GM12873 (cell line): ENCODE measurements around the gene TAGLN.

Experiments
- TF ChIP-seq, protein P1 (sequence below): IDR thresholded peaks from 2 replicates; pipeline ENCODE4 v1.5.1; 2012; ENCODE audit warnings: low read depth, mild to moderate bottlenecking, moderate library complexity, low read length, control low read depth; ENCODE audit not compliant: insufficient read depth; ENCODE audit errors: missing control alignments

The TAGLN gene

DNA sequence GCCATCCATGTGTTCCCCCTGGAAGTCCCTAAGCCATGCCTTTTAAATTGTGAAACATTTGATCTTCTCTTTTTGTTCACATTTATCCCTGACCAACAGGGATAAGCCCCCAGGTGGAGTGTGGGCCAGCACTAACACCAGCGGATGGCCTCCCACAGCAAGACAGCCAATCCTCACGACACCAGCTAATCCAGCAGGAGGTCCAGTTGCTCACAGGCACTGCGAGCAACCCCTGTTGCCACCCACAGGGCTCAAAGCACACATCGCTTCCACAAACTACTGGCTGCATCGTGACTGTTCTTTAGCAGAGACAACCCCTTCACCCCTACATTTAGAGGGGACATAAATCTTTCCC lies 30.7 kb downstream of the TAGLN start:
- TF ChIP-seq, protein P1, sequence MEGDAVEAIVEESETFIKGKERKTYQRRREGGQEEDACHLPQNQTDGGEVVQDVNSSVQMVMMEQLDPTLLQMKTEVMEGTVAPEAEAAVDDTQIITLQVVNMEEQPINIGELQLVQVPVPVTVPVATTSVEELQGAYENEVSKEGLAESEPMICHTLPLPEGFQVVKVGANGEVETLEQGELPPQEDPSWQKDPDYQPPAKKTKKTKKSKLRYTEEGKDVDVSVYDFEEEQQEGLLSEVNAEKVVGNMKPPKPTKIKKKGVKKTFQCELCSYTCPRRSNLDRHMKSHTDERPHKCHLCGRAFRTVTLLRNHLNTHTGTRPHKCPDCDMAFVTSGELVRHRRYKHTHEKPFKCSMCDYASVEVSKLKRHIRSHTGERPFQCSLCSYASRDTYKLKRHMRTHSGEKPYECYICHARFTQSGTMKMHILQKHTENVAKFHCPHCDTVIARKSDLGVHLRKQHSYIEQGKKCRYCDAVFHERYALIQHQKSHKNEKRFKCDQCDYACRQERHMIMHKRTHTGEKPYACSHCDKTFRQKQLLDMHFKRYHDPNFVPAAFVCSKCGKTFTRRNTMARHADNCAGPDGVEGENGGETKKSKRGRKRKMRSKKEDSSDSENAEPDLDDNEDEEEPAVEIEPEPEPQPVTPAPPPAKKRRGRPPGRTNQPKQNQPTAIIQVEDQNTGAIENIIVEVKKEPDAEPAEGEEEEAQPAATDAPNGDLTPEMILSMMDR: no peak

DNA sequence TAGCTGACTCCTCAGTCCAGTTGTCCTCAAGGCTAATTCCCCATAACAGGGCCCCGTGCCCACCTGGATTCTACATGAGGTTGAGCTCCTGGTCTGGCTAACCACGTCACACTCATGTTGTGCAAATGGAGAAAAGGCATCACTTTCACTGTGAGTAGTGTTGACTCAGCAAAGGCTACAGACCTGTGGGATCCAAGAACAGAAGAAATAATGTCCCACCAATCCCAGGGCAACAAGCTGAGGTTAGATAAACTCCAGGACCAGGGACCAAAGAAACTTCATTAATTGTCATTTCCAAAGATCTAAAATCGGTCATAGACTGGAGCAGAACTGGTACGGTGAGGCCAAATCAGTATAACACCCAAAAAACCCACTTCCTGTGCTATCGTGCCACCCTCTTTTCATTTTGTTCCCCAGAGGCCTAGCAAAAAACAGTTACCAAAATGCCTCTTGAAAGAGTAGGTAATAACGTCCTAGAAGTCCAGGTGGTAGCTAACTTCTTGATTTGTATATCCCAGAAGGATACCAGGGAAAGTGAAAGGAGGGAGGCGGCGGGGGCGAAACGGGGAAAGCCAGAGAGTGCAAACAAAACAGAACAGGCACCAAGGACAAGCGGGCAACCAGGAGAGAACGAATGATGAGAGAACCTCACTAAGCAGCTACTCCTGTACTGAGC lies 31.3 kb downstream of the TAGLN start:
- TF ChIP-seq, protein P1: no peak

DNA sequence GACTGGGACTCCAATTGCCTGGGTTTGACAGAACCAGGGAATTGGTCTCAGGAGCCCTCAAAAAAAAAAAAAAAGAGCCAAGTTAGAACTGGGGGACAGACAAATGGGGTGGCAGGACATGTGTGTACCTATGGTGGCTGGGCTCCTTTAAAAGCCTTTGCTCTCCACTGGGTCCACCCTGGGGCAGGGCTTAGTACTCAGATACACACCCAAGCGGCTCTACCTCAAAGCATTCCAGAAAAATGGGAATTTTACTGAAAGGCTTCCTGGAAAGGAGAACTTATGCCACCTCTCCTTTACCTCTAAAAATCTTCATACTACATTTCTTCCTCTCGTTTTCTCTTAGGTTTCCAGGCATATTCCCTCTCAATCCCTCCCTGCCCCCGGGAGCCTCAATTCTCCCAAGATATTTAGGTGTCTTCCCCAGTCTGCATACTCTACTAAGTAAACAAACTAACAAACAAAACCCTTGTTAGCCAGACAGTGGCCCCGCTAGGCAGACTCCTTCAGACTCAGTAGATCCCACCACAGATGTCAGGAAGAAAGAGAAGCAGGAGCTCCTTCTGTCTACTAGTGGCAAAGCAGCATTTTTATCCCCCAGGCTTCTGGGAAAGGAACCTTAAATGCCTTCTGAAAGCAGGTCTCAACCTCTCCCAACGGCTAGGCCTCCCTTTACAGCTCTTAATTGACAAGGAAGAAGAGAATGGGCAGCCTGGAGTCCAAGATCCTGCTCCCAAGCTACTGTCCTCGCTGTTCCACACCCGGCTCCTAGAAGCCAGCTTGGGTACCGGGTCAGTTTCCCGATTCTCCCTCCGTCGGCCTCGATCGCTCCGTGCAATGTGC lies 32.0 kb downstream of the TAGLN start:
- TF ChIP-seq, protein P1: no peak

DNA sequence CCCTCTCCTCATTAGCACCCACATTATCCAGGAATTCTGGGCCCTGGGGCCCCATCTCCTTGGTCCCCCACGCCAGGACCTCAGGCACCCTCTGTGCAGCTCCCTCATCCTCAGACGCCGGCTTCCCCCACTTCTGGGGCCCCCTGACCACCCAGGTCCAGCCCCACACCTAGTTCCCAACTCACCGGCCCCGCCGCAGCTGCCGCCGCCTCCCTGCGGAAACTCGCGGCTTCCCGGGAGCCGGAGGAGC lies 32.6 kb downstream of the TAGLN start, which contains the start of gene PCSK7:
PCSK7 (minus strand) TSS at position 232 of the 250 bp plus-strand sequence. CDS start 2,229 bp downstream, outside the sequence.
- TF ChIP-seq, protein P1: no peak

DNA sequence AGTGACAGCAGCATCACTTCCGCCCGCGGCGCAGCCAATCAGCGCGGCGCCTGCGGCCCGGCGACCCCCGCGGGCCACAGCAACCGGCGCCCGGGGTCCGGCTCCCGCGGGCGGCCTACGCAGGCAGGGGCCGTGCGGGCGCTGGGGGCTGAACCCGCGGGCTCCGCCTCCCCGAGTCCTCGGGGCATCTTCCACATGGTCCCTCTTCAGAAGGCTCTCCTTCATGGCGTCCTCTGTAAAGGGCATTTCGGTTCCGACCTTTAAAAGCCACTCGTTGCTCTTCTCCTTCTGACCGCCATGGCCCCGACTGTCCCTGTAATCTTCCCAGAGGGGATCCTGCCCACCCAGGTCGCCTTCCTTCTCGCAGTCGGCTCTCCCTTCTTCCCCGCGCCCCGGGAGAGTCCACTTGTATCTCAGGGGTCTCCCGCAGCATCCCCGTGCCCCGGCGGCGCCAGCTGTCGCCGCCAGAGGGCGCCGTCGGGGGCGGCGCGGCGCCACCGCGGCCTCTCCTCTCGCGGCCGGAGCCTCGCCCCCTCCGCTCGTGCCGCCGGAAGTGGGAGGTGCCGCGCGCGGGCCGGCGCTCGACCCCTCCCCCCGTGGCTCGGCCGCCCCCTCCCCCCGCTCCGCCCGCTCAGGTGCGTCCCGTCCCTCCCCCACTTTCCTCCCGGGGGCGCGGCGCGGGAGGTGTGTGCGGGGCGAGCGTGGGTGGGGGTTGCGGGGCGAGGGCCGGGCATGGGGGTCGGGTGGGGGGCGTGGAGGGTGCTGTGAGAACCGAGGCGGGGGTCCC lies 33.1 kb downstream of the TAGLN start, which contains the start of gene RNF214:
RNF214 (plus strand) TSS at position 580 of the 787 bp plus-strand sequence. CDS start 1,602 bp downstream, outside the sequence.
- TF ChIP-seq, protein P1: peak; percentile 80

DNA sequence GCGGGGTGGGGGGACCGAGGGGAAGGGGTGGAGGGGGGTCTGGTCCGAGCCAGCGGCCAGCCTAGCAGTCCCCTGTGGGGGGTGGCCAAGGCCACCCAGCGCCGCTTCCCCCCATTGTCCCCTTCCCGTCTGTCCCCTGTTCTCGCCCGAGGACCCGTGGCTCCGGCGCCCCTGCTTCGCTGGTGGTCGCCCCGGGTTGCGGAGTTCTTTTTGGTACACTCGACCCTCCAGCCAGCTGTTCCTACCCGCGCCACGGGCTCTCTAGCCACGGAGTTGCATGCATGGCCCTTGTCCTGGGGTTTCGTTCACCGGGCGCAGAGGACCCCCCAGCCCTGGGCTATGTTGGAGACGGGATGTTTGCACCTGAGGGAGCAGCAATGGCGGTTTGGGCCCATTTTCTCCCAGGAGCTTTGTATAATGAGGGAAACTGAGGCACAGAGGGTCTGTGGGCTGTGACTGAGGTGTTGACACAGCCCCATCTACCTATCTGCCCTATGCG lies 33.8 kb downstream of the TAGLN start:
- TF ChIP-seq, protein P1: no peak

DNA sequence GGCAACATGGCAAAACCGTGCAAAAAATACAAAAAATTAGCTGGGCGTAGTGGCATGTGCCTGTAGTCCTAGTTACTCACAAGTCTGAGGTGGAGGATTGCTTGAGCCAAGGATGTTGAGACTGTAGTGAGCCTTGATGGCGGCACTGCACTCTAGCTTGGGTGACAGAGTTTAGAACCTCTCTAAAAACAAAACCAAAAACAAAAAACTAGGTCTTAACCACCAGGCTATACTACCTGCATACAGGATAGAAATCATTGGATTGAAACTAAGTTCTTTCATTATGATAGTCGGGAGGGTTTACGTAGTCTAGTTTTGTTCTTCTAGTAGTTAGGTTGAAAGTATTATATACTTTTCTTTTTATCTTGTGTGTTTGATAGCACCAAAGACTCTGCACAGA lies 39.1 kb downstream of the TAGLN start:
- TF ChIP-seq, protein P1: no peak
